CD4-positive, alpha-beta T cell treated with Interleukin-15 for 1 hour (primary cell): Measurements from ENCODE around the gene CACNA1C.

Source experiments
- DNase-seq: peaks from one replicate; pipeline ENCODE4 v3.0.0-alpha.2; 2020

The CACNA1C gene

GRCh38 chr12:2035431-2036055 is 17.2 kb upstream of the CACNA1C start:
- DNase-seq: no peak

DNA sequence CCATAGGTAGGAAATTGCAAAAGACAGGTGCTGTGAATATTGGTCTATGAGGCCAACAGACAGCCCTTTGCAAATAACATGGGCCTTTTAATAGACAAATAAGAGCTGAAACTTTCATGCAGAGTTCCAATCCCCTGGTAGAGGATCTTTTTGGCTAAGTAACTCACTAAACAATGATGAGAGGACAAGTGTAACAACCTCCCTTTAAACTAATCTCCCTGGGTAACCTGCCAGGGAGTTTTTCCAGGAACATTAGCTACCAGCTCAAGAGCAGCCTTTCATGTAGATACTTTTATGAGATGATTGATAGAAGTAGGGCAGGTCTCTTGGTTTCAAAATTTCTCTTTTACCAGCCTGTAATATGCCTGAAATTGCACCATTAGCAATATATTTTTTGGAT is 13.8 kb upstream of the CACNA1C start:
- no peak for DNase-seq

- no peak for DNase-seq
These were observed 9.7 kb upstream of the CACNA1C start for GRCh38 chr12:2043054-2043453.

DNA sequence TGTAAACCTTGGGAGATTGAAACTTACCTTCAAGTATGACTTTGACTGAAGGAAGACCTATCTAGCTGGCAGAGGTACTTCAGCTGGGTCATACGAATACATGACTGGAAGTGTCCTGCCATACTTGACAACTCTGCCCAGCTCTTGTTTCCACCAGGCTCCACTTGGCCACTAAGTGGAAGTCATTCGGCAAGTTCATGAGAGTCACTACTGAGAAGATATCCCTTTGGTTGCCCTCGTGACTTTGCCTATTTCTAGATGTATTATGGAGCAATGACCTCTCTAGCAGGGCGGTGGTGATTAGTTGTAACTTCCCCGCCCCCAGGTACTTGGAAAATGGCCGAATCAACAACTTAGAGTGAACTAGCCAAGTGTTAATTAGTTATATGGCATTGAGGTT is 8.6 kb upstream of the CACNA1C start:
- no peak for DNase-seq

- no peak for DNase-seq
These were observed 5.8 kb upstream of the CACNA1C start for GRCh38 chr12:2046957-2047356.

DNA sequence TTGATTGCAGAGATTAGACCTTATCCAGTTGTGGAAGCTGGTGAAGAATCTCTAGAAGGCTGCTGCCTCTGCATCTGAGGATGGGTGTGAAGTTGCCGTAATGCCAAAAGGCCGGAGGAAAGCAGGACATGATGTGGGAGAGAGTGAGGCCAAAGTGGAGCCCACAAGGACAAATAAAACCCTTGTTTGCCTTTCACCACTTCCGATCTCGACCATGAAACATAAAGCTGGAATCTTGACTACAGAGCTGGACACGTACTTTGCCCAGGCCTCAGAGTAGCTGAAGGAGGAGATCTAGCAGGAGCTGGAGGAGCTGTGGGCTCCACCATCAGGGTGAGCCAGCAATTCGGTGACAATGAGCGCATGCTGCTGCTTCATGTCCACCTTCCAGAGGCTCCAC is 5.0 kb upstream of the CACNA1C start:
- DNase-seq: no peak

GRCh38 chr12:2049604-2050540 is 2.9 kb upstream of the CACNA1C start:
- no peak for DNase-seq

DNA sequence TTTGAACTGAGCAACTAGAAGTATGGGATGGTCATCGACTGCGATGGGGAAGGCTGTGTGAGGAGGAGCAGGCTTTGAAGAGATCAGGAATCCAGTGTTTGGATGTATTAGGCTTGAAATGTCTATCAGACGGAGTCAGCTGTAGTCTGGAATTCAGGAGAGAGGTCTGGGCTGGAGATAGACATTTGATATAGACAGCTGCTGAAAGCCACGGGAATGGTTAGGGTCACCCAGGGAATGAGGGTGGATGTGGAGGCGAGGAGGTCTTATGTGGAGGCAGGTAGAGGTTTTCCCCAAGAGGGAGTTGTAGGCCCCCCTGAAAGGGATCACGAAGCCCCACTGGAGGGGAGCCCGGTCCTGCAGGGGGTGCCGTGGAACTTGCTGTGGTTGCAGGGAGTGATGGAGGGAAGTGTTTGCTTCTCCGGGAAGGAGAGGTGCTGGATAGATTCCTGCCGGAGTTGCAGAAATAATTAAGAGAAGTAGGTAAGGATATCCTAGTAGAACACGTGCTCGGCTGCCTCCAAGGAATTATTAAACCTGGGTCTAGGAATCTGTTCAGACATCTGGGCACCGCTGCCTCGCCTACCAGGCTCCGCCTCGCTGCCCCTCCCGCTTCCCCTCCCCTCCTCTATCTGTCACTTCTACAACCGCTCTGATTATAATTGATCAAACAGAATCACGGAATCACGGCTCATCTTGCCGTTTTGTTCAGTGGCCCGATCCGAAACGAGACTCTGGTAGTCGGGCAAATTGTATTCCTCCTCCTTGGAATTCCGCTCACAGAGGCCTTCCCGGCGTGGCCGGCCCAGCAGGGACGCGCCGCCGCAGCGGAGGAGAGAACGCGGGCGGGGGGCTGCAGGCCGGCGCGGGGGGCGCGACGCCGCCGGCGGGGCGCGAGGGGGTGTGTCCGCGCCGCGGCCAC is 826 bp upstream of the CACNA1C start:
- DNase-seq: no peak

DNA sequence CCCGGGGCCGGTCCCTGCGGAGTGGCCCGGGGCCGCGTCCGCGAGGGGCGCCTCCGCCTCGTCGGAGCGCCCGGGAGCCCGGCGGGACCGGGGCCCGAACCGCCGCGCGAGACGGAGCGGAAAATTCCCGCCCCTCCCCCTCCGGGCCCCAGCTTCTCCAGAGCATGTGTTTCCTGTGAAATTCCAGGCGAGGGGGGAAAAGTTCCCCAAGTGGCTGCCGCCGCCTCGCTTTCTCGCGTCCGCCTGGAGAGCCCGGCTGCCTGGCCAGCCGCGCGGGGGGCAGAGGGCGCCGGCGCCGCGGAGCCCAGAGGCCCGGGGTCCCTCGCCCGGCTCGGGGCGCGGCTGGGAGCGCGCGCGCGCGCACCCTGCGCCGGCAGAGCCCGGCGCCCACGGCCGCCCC is 904 bp downstream of the CACNA1C start:
- no peak for DNase-seq

GRCh38 chr12:2054091-2055018 is 1.6 kb downstream of the CACNA1C start:
- no peak for DNase-seq

- DNase-seq: no peak
These were observed 4.4 kb downstream of the CACNA1C start for GRCh38 chr12:2057041-2057794.

GRCh38 chr12:2057795-2058408 is 5.1 kb downstream of the CACNA1C start:
- DNase-seq: no peak

DNA sequence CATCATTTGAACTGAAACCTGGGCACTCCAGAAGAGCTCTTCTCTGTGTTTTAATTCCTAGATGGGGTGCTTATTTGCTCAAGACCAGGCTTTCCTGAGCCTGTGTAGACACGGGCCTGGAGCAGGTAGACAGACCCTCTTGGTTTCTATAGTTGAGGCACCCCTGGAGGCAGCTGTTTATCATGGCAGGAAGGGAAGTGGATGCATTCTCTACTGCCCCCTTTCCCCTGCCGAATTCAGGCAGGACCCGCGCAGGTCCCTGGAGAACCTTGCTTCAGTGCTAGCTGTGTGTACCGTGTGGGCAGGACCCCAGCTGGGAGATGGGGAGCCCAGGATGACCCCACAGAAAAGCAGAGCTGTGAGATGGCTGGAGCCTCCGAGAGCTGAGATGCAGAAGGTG is 6.0 kb downstream of the CACNA1C start:
- DNase-seq: no peak

- no peak for DNase-seq
These were observed 8.6 kb downstream of the CACNA1C start for GRCh38 chr12:2061402-2061801.

DNA sequence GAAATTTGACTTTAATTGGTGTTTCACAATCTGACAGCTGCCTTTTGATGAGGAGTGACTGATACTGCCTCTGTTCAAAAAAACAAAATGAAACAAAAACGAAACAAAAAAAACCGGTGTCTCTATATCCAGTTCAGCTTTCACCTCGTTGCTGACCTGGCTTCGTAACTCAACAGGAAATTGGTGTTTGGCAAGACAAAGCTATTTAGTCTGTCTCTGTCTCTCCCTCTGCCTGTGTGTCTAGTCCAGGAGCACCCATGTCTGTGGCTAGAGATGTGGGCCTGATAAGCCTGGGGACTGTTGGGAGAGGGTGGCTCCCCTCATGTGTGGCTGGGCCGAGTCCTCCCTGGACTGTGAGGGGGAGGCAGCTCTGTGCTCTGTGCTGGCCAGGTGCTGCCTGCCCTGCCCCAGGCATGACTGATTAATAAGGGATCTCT is 11.3 kb downstream of the CACNA1C start:
- no peak for DNase-seq

GRCh38 chr12:2068653-2069052 is 15.9 kb downstream of the CACNA1C start:
- DNase-seq: no peak

- DNase-seq: no peak
These were observed 17.8 kb downstream of the CACNA1C start for GRCh38 chr12:2070440-2071045.

DNA sequence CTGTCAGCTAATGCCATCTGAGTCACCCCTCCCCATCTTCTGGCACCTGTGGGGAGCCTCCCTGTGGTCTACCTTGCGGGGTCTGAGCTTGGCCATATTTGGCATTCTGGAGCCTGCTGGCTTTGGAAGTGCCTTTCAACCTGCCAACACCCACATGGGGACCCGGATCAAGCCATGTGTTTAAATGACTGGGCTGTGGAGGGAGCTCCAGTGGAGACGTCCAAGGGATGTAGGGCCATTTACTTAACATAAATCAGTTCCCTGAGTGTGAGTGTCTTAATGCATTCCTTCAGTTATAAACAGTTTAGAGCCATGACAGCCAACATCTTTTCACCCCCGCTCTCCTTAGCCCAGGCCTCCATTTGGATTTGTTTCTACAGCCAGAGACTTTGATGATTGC is 22.0 kb downstream of the CACNA1C start:
- no peak for DNase-seq

GRCh38 chr12:2075508-2076195 is 22.9 kb downstream of the CACNA1C start:
- no peak for DNase-seq

DNA sequence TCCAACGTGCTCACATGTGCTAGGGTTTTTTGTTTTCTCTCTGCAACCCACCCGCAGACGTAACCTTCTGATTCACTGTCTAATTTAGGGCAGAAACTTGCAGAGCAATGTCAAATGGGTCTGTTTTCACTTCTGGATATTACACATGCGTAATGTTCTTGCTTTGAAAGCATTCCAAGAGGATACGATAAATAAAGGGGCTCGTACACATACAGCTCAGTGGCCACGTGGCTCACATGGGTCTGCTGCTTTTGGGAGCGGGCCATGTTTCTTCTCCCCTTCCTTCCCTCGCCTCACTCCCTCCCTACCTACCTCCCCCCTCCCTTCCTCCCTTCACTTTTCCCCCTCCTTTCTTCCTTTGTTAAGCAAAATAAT is 23.4 kb downstream of the CACNA1C start:
- DNase-seq: no peak
